GM12878 (cell line): ENCODE measurements around the gene DIP2C. TPM values are rescaled to one million over a fixed set of nuclear protein-coding genes. Genes with fewer than 3 reads are reported as not detected.

ENCODE experiments used
- ATAC-seq: fragments of 200-7000 bp; cut with Tn5 transposase; 3 replicates; pipeline ENCODE4 v1.9.1; 2020; ENCODE audit warnings: mild to moderate bottlenecking, moderate library complexity
- BruUV-seq: library from RNA; stranded (reverse); fragments of 400-500 nt; replicated peaks from 2 replicates; lab custom pipeline; 2021; lab: Mats Ljungman, UMichigan
- CTCF ChIA-PET: fragments of 300-600 bp; sonication (Branson Sonifier 250); formaldehyde crosslinking; extraction: SDS; loops from one replicate; lab custom pipeline; 2021; ENCODE audit warnings: inconsistent platforms; lab: Yijun Ruan, JAX
- POLR2A ChIA-PET: fragments of 350-600 bp; formaldehyde crosslinking; extraction: SDS; loops from one replicate; lab custom pipeline; 2021; ENCODE audit warnings: inconsistent platforms; lab: Charles Lee
- RAD21 ChIA-PET: fragments of 300-600 bp; sonication (Branson Sonifier 250); formaldehyde crosslinking; loops from one replicate; lab custom pipeline; 2023; ENCODE audit warnings: antibody characterized with exemption; ENCODE audit not compliant: unreplicated experiment; lab: Charles Lee
- SMC1A ChIA-PET: fragments of 300-600 bp; sonication (Branson Sonifier 250); formaldehyde crosslinking; loops from one replicate; lab custom pipeline; 2023; ENCODE audit not compliant: unreplicated experiment, uncharacterized antibody; lab: Charles Lee
- DNase-seq: peaks from one replicate; pipeline ENCODE4 v3.0.0-alpha.2; 2011; ENCODE audit warnings: low read depth, low spot score
- FAIRE-seq: peaks from 3 replicates; lab custom pipeline; 2011; peaks lifted over from hg19 to GRCh38; lab: Jason Lieb, UNC
- H2AFZ ChIP-seq: 2 replicates; pipeline ENCODE4 v1.6.0; 2011; ENCODE audit warnings: low read depth, low read length, control low read depth; ENCODE audit not compliant: control insufficient read depth
- H3K27ac ChIP-seq: 2 replicates; pipeline ENCODE4 v1.5.1; 2011; ENCODE audit warnings: control low read depth; ENCODE audit not compliant: control insufficient read depth, insufficient read depth
- H3K27me3 ChIP-seq, 2 experiments: replicated peaks in 1 of 2; 2 replicates each; pipeline versions ENCODE4 v1.6.0 to v1.6.1; 2011; ENCODE audit warnings: low read length in 1 of 2; ENCODE audit not compliant: control insufficient read depth in 2 of 2, insufficient read depth in 2 of 2
- H3K36me3 ChIP-seq, 2 experiments: 2 replicates each; pipeline ENCODE4 v1.5.1; 2011; ENCODE audit warnings: low read length in 1 of 2; ENCODE audit not compliant: control insufficient read depth in 2 of 2, insufficient read depth in 2 of 2
- H3K4me1 ChIP-seq: 2 replicates; pipeline ENCODE4 v1.6.1; 2011; ENCODE audit warnings: mild to moderate bottlenecking, low read length, moderate library complexity, mixed read lengths; ENCODE audit not compliant: control insufficient read depth, insufficient read depth
- H3K4me2 ChIP-seq: 2 replicates; pipeline ENCODE4 v1.6.0; 2011; ENCODE audit warnings: control low read depth; ENCODE audit not compliant: control insufficient read depth, insufficient read depth
- H3K4me3 ChIP-seq: fragments of 200-600 bp; sonication (generic); 2 replicates; pipeline ENCODE4 v1.5.1; 2016
- H3K79me2 ChIP-seq: 2 replicates; pipeline ENCODE4 v1.6.0; 2011; ENCODE audit warnings: low read length; ENCODE audit not compliant: control insufficient read depth, insufficient read depth
- H3K9ac ChIP-seq: 2 replicates; pipeline ENCODE4 v1.8.0; 2011; ENCODE audit warnings: low read length, control low read depth, mixed read lengths; ENCODE audit not compliant: control insufficient read depth, insufficient read depth
- H3K9me3 ChIP-seq: replicated peaks from 3 replicates; pipeline ENCODE4 v1.5.1; 2011; ENCODE audit warnings: mild to moderate bottlenecking, low read length; ENCODE audit not compliant: control insufficient read depth, insufficient read depth
- H4K20me1 ChIP-seq: 2 replicates; pipeline ENCODE4 v1.6.0; 2011; ENCODE audit not compliant: control insufficient read depth, insufficient read depth
- ATF3 ChIP-seq: IDR thresholded peaks from 2 replicates; pipeline ENCODE4 v1.6.1; 2011; ENCODE audit warnings: low read depth, mild to moderate bottlenecking, low read length, moderate library complexity, borderline replicate concordance; ENCODE audit errors: extremely low read depth
- DPF2 ChIP-seq: fragments of 450-650 bp; IDR thresholded peaks from 2 replicates; pipeline ENCODE4 v1.6.1; 2017; ENCODE audit warnings: mild to moderate bottlenecking
- FOXM1 ChIP-seq: IDR thresholded peaks from 2 replicates; pipeline ENCODE4 v1.6.1; 2012; ENCODE audit warnings: low read depth, mild to moderate bottlenecking, inconsistent platforms, low read length, moderate library complexity
- IRF3 ChIP-seq: fragments of 450-650 bp; IDR thresholded peaks from 2 replicates; pipeline ENCODE4 v1.6.1; 2014; ENCODE audit warnings: mild to moderate bottlenecking
- KAT2A ChIP-seq: conservative IDR thresholded peaks from 2 replicates; pipeline ENCODE4 v1.6.1; 2011; ENCODE audit warnings: low read depth, low read length; ENCODE audit not compliant: control insufficient read depth
- LARP7 ChIP-seq: fragments of 450-650 bp; IDR thresholded peaks from 2 replicates; pipeline ENCODE4 v1.6.1; 2017; ENCODE audit warnings: mild to moderate bottlenecking
- MYB ChIP-seq: fragments of 150-350 bp; IDR thresholded peaks from 2 replicates; pipeline ENCODE4 v1.6.1; 2014; ENCODE audit warnings: mild to moderate bottlenecking, low read depth, low read length, borderline replicate concordance
- NBN ChIP-seq: fragments of 450-650 bp; IDR thresholded peaks from 2 replicates; pipeline ENCODE4 v1.6.1; 2016
- NFYA ChIP-seq: IDR thresholded peaks from 2 replicates; pipeline ENCODE4 v1.6.1; 2011; ENCODE audit warnings: low read depth, mild to moderate bottlenecking, low read length, improper control_type of control experiment, borderline replicate concordance
- NR2C2 ChIP-seq: IDR thresholded peaks from 2 replicates; pipeline ENCODE4 v1.6.1; 2011; ENCODE audit warnings: borderline replicate concordance, low read depth; ENCODE audit not compliant: control insufficient read depth, insufficient read length
- PAX5 ChIP-seq: IDR thresholded peaks from 2 replicates; pipeline ENCODE4 v1.6.1; 2011; ENCODE audit warnings: low read depth, low read length, borderline replicate concordance
- RAD21 ChIP-seq: IDR thresholded peaks from 2 replicates; pipeline ENCODE4 v1.6.1; 2011; ENCODE audit warnings: mild to moderate bottlenecking, low read depth, low read length, moderate library complexity; ENCODE audit not compliant: insufficient read depth
- RBBP5 ChIP-seq: fragments of 200-600 bp; sonication (generic); conservative IDR thresholded peaks from 2 replicates; pipeline ENCODE4 v1.6.1; 2016
- RELA ChIP-seq: fragments of 450-650 bp; IDR thresholded peaks from 2 replicates; pipeline ENCODE4 v1.8.0; 2014; ENCODE audit warnings: borderline replicate concordance; ENCODE audit not compliant: partially characterized antibody
- TCF12 ChIP-seq: IDR thresholded peaks from 2 replicates; pipeline ENCODE4 v1.6.1; 2011; ENCODE audit warnings: low read depth, mild to moderate bottlenecking, low read length
- TCF3 ChIP-seq: IDR thresholded peaks from 2 replicates; pipeline ENCODE4 v1.6.1; 2012; ENCODE audit warnings: low read depth, mild to moderate bottlenecking, low read length, borderline replicate concordance; ENCODE audit not compliant: insufficient read depth
- USF2 ChIP-seq: IDR thresholded peaks from 2 replicates; pipeline ENCODE4 v1.6.1; 2011; ENCODE audit warnings: low read depth, low read length, improper control_type of control experiment, borderline replicate concordance
- ZSCAN29 ChIP-seq: fragments of 450-650 bp; IDR thresholded peaks from 2 replicates; pipeline ENCODE4 v1.6.1; 2017; ENCODE audit warnings: mild to moderate bottlenecking, moderate library complexity
- WGBS: methylation state at CpG from one replicate; pipeline ENCODE4 v1.1.6; 2016; ENCODE audit warnings: low lambda C conversion rate; ENCODE audit not compliant: insufficient replicate concordance, insufficient coverage; ENCODE audit errors: missing lambda C conversion rate; 5-methylcytosine and 5-hydroxymethylcytosine counted together
- in situ Hi-C: fragments of 300-500 bp; cut with MboI; formaldehyde crosslinking; loops from 9 replicates; pipeline ENCODE4 v1.14.3; 2018; ENCODE audit warnings: mixed read lengths
- intact Hi-C: fragments of 100-400 bp; cut with micrococcal nuclease; formaldehyde crosslinking; loops from one replicate; pipeline ENCODE4 v1.14.2; 2022; ENCODE audit not compliant: unreplicated experiment
- polyA plus RNA-seq, 11 experiments: library from polyadenylated mRNA; depleted of rRNA in 4 of 11; unstranded in 6 of 11; stranded (reverse) in 5 of 11; fragments of >200 nt; fragmentation: Nextera tagmentation in 4 of 11; fragmentation: Illumina TruSeq in 1 of 11; extraction: Ambion mirVana in 4 of 11; extraction: Trizol in 1 of 11; gene quantifications; 1 replicate in 1 of 11; 2 replicates in 10 of 11; pipeline versions ENCODE4 v1.2.1 to v1.2.3, GENCODE V29; 2011 to 2016; ENCODE audit warnings: inconsistent platforms in 2 of 11, missing spikeins in 2 of 11, low read depth in 1 of 11
- total RNA-seq, 4 experiments: library from RNA; depleted of rRNA in 3 of 4; stranded (reverse); fragments of >200 nt in 3 of 4; fragmentation: Illumina TruSeq in 1 of 4; extraction: Trizol in 1 of 4; gene quantifications; 2 replicates each; pipeline versions ENCODE4 v1.2.1 to v1.2.3, GENCODE V29; 2013 to 2021

DIP2C gene
- total and polyA plus RNA-seq, 10 of the 15 experiments (the other 5 are each of a cell fraction or from before 2014, with no cell fraction given) = 0.01 to 0.10 (median 0.06) TPM

- RAD21 ChIA-PET = no interaction called here
- no peaks in the 10 kb centered on the region for H3K9me3 ChIP-seq
- H3K9ac ChIP-seq = no peak overlapping the region
- FAIRE-seq (no peak), DNase-seq (no peak), ATAC-seq (no peak)
- 76% methylated on average over 23 of the region's 23 CpGs for WGBS
- no peaks in the 10 kb centered on the region; a peak in 1 of 4 replicates for H3K36me3 ChIP-seq
- no peaks in the 10 kb centered on the region for H4K20me1 ChIP-seq
- no peak overlapping the region for H3K4me2 ChIP-seq
- no peak overlapping the region for H2AFZ ChIP-seq
- CTCF ChIA-PET = no interaction called here
- TF ChIP-seq NR2C2 (no peak), NFYA (no peak), LARP7 (no peak), ZSCAN29 (no peak), TCF3 (no peak), IRF3 (no peak), NBN (no peak), ATF3 (no peak), RBBP5 (no peak), PAX5 (no peak), DPF2 (no peak), RAD21 (no peak), MYB (no peak), TCF12 (no peak), USF2 (no peak), FOXM1 (no peak), KAT2A (no peak), RELA (no peak)
- SMC1A ChIA-PET = interaction anchor here (0.6 kb wide), 1 partner anchor 56 kb away, joined by 3 read pairs; no protein-coding TSS in a partner anchor
- in situ Hi-C loops (no loop called here), intact Hi-C loops (no loop called here)
- POLR2A ChIA-PET = no interaction called here
- no peaks in the 10 kb centered on the region for H3K27me3 ChIP-seq
- no TSS peak for BruUV-seq
- H3K27ac ChIP-seq = no peak overlapping the region
- H3K79me2 ChIP-seq = no peaks in the 10 kb centered on the region
- no peaks in the 10 kb centered on the region for H3K4me1 ChIP-seq
- H3K4me3 ChIP-seq = no peak overlapping the region
Measured at GRCh38 chr10:341081-341740, 348.3 kb downstream of the DIP2C start.
